Glomerular visceral epithelial cell (primary cell): ENCODE measurements around the gene ANKRD42.

ENCODE experiments used
- DNase-seq: peaks from one replicate; pipeline ENCODE4 v3.0.0-alpha.2; 2016; ENCODE audit errors: extremely low spot score

The ANKRD42 gene

DNA sequence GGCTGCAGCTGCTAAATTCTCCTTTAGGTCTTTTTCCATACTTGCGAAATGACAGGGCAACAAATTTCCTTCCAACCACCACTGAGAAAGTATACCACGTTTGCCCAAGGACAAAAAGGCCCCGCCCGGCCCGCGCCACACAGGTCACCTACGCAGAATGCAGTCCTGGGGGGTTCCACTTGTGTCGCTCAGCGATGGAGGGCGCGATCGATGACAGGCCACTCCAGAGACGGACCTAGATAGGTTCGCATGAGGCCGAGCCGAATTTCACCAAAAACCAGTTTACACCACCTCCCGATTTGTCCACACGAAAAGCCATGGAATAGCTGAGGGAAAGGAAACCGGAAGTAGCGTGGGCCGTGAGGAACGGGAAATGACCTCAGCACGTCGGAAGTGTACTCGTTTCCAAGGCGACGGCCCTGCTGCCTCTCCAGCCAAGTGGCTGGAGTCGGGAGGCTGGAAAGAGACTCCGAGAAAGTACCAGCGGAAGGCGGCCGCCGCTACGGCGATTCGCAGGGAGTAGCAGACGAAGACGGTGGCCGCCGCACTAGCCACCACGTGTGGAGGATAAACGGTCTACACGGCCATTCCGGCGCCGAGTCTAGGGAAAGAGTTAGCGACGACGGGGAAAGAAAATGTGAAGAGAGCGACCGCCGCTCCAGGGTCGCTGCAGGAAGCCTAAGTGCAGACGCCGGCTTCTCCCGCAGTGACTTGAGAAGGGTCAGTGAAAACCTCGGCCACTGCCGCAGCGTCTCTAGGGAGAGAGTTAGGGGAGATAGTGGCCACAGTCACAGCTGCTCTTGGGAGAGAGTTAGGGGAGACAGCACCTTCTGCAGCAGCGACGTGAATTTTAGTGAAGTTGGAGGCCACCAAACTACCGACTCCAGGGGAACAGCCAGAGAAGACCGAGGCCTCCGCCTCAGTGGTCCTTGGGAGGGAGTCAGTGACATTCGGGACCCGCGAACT, at the start of gene ANKRD42:
Gene ANKRD42, plus strand, starts transcription at position 398 of the 966 bp plus-strand sequence. CDS start 959 bp downstream, outside the sequence.
- DNase-seq, result peak; percentile 91

DNA sequence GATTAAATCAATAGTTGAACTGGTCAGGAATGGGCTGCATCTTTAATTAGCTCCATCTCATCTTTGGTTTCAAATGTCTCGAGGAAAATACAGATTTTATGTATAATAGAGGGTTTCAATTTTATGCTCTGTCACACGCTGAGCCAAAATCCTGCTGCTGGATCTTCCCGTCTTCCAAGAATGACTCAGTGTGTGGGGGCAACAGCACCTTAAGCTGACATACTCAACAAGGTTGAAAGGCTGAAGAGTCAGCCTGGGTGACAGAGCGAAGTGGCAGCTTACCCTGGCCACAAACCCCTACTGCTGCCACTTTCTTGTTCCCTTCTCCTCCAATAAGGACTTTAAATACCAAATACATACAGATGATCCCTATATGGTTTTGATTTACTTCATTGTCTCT, 45.6 kb upstream of the ANKRD42 start:
- no peak for DNase-seq

DNA sequence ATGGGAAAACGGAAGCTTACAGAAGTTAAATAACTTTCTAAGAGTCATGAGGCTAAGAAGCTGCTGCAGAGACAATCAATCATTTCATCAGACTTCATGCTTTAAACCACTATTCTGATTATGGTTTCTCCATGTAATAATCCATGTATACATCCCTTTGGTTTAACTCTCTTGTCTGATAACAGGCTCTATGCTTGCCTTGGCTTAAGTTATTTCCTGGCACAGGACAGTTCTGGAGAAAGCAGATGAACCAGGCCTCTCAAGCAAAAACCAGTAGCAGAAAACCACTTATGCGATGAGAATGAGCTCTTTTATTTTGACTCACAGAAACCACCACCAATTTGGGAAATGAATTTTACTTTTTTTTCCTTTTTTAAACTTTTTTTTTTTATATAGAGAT, 43.1 kb upstream of the ANKRD42 start:
- no peak for DNase-seq

DNA sequence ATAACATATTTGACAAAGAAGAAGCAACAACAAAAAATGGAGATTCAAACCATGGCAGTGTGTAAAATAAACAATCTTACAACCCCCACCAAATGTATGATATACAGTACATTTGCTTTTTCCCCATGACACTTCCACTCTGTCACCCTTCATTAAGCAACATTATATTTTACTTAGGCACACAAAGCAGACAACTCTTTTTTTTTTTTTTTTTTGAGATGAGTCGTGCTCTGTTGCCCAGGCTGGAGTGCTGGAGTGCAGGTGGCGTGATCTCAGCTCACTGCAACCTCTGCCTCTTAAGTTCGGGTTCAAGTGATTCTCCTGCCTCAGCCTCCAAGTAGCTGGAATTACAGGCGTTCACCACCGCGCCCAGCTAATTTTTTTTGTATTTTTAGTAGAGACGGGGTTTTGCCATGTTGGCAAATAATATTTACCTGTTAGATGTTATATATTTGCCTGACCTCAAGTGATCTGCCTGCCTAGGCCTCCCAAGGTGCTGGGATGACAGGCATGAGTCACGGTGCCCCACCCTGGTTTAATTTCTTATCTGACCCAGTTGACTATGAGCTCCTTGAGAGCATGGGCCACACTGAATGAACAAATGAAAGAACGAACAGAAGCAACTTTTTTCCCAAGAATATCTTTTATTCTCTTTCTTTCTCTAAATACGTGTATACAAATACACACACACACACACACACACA, 42.1 kb upstream of the ANKRD42 start:
- DNase-seq, result peak; percentile 54

DNA sequence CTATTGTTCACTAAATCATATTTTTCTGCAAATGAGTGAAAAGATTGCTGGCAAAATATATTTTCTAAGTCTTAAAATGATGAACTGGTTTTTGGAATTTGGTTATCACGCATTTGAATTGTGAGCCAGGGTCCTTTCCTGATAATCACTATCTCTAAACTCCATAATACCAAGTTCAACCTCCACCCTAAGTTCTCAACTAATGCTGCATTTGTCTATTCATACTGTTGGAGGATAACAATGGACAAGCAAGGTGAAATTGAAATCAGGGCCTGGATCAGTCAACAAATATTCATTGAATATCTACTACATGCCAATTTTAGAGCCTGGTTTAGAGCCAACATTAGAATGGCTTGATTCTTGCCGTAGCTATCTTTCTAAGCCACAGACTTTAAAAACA, 41.2 kb upstream of the ANKRD42 start:
- no peak for DNase-seq

DNA sequence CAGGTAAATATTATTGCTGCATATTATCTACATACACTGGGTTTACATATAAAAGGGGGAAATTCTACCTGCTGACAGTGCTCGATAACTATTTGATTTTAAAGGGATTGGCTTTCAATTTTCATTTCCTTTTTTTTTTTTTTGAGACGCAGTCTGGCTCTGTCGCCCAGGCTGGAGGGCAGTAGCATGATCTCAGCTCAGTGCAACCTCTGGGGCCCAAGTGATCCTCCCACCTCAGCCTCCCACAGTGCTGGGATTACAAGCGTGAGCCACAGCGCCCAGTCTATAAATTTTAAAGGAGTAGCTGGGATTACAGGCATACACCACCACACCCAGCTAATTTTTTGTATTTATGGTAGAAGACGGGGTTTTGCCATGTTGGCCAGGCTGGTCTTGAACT, 39.7 kb upstream of the ANKRD42 start:
- no peak for DNase-seq

DNA sequence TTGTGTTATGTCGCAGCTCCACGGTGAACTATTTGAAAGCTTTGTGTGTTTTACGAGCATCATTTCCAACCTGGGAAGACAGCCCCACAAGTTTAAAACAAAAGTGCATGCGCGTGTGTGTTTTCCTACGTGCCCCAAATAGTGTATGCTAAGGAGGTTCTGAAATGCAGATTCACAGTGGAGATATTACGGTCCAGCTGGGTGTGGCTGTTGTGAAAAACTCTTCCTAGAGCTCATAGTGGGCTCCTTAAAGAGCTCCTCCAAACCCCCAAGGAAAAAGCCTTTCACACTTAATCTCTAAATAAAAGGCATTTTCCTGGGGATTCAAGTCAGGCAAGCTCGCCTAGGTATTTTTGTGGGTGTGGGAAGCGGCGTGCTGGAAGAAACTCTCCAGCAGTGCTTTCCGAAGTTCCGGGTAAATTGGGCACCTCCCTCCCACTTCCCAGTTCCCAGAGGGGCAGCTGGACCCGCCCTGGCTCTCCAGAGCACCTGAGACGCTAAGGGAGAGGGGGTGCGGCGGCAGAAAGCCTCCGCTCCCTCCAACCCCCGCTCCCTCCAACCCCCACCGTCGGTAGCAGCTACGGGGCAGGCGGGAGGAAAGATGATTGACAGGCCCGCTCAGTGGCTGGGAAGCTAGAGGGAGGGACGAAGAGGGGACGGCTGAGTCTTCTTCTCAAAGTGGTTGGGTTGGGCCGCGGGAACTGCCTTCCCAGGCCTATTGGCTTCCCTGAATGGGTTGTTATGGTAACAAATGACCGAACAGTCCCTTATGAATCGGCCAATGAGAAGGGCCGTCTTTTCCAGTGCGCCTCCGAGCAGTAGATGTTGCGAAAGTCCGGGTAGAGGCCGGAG, 37.1 kb upstream of the ANKRD42 start:
- DNase-seq, result peak; percentile 100

DNA sequence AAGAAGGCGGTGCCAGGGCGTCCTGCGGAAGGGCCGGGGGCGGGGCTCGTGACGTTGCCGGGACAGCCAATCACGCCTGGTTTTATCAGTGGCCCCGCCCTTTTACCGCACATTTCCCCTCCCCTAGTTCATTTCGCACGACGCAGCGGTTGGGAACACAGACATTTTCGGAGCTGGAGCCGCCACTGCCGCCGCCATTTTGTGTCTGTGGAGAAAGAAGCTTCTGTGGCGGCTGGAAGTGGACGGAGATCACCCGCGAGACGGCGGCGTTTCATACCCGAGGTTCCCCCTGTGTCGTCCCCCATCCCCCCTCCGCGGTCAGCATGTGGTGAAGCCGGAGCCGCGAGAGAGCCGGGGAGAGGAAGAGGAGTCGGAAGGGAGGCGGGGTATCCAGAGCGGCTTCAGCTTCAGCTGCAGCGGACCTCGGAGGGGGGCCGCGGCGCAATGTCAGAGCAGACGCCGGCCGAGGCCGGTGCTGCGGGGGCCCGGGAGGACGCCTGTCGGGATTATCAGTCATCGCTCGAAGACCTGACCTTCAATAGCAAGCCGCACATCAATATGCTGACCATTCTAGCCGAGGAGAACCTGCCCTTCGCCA, 36.4 kb upstream of the ANKRD42 start, which contains the start of gene PCF11:
Gene PCF11, plus strand, starts transcription at position 136 of the 598 bp plus-strand sequence. Its CDS starts 309 bp downstream, at position 445.
- no peak for DNase-seq

DNA sequence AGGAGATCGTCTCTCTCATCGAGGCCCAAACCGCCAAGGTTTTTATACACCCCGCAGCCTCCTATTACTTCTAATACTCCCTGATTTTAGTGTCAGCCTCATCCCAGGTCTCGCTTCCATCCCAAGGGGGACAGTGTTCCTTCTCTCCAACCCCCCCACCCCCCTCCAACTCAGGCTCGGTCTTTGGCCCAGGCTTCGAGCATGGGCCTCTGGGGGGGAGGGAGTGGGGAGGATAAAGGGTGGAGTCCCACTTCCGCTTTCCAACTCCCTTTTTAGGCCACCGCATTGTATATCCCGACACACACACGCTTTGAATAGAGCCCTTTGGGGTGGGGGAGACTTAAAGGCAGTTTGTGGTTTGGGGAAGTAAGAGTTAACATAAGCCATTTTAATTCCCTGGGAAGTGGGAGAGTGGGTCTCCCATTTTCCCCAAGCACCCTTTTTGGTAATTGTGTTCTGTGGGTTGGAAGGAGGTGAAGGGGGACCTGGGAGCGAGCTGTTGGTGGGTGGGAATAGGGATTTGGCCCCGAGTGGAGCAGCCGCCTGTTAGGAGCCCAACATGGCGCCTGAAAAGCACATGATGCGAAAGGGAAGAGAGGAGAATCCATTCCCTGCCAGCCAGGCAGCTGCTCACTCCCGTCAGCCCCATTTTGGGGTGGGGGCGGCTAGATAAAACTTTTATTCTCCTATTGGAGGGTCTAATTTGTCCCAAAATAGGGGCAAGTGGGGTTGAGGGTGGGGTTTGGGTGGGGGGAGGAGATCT, 35.7 kb upstream of the ANKRD42 start:
- peak; percentile 41 for DNase-seq

DNA sequence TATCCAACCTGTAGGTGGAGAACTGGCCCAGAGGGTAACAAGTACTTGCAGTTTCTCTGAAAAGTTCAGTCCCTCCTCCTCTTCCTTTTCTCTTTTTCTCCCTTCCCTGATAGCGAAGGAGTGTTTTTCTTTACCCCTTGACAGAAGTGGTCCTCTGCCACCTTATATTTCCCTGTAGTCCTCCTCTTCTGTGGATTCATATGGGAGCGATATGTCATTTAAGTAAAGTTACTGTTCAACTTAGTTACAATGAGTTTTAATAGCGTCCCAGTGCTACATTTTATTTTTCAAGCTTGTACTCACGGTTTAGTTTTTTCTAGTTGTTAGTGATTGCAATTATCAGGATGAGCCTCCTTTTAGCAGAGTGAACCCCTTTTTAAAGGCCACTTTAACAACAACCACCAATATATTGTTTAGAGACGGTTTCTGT, 35.1 kb upstream of the ANKRD42 start:
- no peak for DNase-seq

DNA sequence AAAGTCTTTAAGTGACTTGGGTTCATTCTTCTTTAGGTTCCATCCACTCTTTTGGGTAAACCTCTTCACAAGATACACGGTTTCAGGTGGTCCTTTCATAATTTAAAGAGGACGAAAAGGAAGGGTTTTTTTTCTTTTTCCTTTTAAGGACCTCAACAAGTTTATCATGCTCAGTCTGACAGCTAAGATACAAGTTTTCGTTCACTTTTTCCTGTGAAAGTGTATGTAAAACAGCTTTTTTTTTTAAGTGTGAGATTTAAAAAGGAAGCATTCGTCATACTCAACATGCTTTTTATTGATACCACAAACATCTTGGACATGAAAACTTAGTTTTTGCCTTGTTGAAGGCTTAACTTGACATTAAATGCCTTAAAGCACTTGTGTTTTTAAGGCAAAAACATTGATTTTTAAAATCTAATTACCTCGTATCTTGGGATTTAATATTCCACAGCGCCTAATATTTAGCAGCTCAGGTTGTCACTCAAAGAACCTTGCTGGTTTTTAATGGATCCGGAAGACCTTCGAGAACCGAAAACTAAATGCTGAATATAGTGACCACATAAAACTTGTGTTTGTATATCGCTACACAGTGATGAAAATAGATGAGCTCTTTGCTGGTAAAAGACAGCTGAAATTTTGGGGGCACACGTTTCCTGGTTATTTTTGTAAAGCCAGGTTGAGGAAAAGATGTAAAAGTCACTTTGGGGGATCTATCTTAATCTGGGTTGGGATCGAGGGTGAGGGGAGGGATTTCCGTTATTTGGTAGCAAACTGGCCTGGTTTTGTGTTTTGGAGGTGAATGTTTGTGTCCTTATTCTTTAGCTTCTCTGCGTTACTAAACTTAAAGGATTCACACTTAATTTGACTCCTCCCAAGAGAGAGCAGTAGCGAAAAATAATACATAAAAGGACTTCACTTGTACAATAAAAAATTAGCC, 34.3 kb upstream of the ANKRD42 start:
- DNase-seq, result no peak

DNA sequence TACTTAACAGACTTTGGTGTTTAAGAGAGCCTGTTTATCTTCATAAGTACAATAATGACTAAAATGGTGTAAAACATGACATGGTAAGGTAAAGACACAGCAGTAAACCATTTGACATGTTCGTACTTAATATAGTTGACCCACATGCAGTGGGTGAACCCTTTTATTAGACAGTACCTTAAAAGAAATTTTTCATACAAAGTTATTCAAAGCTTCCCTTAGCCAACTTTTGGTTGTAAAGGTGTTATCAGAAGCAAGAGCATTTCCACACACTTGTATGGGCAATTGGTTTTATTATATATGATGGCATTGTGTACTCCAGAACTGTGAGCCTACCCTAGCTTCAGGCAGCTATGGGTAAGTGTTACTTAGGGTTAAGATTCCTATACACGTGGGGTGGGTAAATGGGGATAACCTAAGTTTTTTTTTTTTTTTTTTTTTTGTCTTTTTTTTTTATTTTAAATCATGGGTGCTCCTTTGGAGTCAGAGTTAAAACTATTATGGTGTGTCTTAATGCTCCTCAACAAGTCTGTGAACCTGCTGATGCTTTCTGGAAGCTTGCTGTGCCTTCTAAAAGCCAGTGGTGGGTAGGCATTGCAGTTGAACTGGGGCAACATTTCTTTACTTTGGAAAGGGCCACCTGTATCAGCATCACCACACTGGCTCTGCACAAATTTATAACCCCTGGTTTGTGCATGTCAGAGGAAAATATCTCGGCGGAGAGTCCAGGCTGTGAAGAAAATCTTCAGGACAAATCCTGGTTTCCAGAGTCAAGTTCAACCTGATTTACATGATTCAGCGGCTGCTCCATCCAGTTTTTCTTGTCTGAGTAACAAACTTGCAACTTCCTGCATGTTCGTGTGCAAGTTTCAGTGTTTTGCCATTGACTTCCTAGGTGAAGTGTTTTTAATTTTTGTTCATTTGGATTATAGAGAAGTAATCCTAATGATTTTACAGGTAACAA, 33.3 kb upstream of the ANKRD42 start:
- DNase-seq, result peak; percentile 31

DNA sequence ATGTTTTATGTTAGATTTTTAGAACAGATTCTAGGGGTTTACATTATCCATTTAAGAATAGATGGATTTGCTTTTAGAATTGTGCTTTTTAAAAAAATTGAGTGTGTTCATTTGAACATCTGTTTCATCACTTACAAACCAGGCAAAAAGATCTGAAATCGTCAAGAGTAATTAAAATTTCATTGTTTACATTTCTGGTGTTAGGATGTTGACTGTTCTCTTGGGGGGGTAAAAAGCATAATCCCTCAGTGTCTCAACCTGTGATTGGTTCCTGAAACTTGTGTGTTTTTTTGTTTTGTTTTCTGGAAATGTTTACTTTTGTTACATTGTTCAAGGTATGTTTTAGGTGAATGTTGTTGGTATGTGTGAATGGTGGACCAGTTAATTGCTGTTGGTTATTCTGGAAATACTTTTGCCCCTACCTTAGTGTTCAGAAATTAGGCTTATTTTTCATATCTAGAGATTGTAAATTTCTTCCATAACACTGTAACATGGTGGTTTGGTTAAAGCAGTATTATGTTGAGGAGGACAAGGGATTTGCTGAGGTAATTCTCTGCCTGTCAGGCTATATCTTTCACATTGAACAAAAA, 31.8 kb upstream of the ANKRD42 start:
- no peak for DNase-seq

DNA sequence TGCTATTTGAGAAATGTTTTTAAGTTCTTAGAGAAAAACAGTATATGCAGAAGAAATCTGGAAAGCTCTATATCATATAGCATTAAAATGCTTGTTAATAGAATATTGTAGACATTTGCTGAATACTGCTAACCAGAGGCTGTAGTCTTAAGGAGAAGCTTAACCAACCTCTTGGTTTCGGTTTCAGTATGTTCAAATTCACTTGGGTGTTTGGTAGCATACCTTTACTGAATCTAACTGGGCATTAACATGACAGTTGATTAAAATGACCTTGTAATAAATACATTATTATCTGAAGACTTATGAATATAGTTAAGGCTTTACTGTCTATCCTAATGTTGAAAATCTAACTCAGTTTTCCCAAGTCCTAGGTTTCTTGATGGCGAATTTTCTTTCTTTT, 31.1 kb upstream of the ANKRD42 start:
- no peak for DNase-seq

DNA sequence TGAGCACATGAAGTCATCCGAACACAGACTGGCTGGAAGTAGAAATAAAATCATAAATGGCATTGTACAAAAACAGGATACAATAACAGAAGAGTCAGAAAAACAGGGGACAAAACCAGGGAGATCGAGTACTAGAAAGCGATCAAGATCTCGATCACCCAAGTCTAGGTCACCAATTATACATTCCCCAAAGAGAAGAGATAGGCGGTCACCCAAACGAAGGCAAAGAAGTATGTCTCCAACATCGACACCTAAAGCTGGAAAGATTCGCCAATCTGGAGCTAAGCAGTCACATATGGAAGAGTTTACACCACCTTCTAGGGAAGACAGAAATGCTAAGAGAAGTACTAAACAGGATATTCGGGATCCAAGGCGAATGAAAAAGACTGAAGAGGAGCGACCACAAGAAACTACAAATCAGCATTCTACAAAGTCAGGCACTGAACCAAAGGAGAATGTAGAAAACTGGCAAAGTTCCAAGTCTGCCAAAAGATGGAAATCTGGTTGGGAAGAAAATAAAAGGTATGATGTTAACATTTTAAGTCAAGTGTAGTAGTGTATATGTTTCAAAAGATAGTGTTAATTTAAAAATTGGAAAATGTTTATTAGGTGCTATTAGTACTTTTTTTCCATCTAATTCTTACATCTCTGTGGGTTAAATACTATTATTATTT, 27.2 kb upstream of the ANKRD42 start:
- no peak for DNase-seq

DNA sequence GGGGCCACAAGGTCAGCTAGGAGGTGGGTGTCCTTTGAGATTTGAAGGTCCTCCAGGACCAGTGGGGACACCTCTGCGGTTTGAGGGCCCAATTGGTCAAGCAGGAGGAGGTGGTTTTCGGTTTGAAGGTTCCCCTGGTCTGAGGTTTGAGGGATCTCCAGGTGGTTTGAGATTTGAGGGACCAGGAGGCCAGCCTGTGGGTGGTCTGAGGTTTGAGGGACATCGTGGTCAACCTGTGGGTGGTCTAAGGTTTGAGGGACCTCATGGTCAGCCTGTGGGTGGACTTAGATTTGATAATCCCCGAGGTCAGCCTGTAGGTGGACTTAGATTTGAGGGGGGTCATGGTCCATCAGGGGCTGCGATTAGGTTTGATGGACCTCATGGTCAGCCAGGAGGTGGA, 24.8 kb upstream of the ANKRD42 start:
- no peak for DNase-seq

DNA sequence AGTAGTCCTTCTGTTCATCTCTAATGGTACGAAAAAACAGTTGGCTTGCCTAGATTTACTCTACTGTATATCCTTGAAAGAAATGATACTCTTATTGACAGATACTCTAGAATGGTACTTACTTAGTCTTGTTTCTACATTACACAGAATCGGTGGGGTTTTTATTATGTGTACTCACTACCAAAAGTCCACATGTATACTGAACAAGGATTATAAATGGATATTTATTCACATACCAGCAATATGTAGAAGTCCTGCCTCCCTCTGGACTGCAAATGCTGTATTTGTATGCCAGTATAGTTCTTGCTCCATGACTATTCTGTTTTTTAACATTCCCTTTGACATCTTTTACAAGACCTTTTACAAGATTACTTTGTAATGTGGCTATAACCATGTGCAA, 22.6 kb upstream of the ANKRD42 start:
- DNase-seq, result no peak
